Stimulated activated CD4-positive, alpha-beta T cell treated with anti-CD3 and anti-CD28 coated beads, Interleukin-1b, Interleukin-23, amount 100 ng/mL, for 48 hours (primary cell): ENCODE measurements around the gene COL4A5.
"Not testable (repeated sequence)": the region's sequence is repeated elsewhere in the genome, so short reads cannot be mapped to it uniquely, and the experiment has no call there.

Experiments used
- DNase-seq: peaks from one replicate; pipeline ENCODE4 v3.0.0-alpha.2; 2020

The COL4A5 gene

GRCh38 chrX:108439426-108439942 is at the start of gene COL4A5:
TSS of gene COL4A5 (plus strand) at chrX:108439838. CDS start at chrX:108440126, 288 bp downstream.
- DNase-seq: no peak

GRCh38 chrX:108390976-108391717 is 48.5 kb upstream of the COL4A5 start:
- not testable (repeated sequence) for DNase-seq

GRCh38 chrX:108396188-108396891 is 43.3 kb upstream of the COL4A5 start:
- DNase-seq: no peak

- no peak for DNase-seq
Observed at GRCh38 chrX:108396986-108397385, 42.7 kb upstream of the COL4A5 start.

GRCh38 chrX:108397627-108398391 is 41.8 kb upstream of the COL4A5 start:
- DNase-seq: no peak

- DNase-seq: no peak
Observed at GRCh38 chrX:108399418-108400165, 40.0 kb upstream of the COL4A5 start.

- no peak for DNase-seq
Observed at GRCh38 chrX:108412783-108413182, 26.9 kb upstream of the COL4A5 start.

GRCh38 chrX:108415146-108415545 is 24.5 kb upstream of the COL4A5 start:
- DNase-seq: no peak

GRCh38 chrX:108415891-108416290 is 23.7 kb upstream of the COL4A5 start:
- DNase-seq: no peak

GRCh38 chrX:108417257-108417656 is 22.4 kb upstream of the COL4A5 start:
- DNase-seq: no peak

- no peak for DNase-seq
Observed at GRCh38 chrX:108419401-108419800, 20.2 kb upstream of the COL4A5 start.

GRCh38 chrX:108420481-108420880 is 19.2 kb upstream of the COL4A5 start:
- no peak for DNase-seq

- no peak for DNase-seq
Observed at GRCh38 chrX:108426262-108426661, 13.4 kb upstream of the COL4A5 start.

GRCh38 chrX:108435261-108435660 is 4.4 kb upstream of the COL4A5 start:
- no peak for DNase-seq

- no peak for DNase-seq
Observed at GRCh38 chrX:108437349-108438109, 2.1 kb upstream of the COL4A5 start.

- no peak for DNase-seq
Observed at GRCh38 chrX:108438110-108438623, 1.5 kb upstream of the COL4A5 start, which contains the start of gene COL4A6. TSS of gene COL4A6 (minus strand) at chrX:108438422. CDS start at chrX:108438196, 226 bp downstream.

- DNase-seq: no peak
Observed at GRCh38 chrX:108439961-108440696, 491 bp downstream of the COL4A5 start.

- no peak for DNase-seq
Observed at GRCh38 chrX:108442901-108443464, 3.3 kb downstream of the COL4A5 start.

GRCh38 chrX:108447303-108447702 is 7.7 kb downstream of the COL4A5 start:
- no peak for DNase-seq

GRCh38 chrX:108453841-108454240 is 14.2 kb downstream of the COL4A5 start:
- DNase-seq: no peak
